SK-N-SH (cell line): ENCODE data around the gene DDX51.

Experiments used
- CTCF ChIP-seq: fragments of 200-600 bp; sonication (generic); IDR thresholded peaks from 2 replicates; pipeline ENCODE4 v1.6.1; 2017; ENCODE audit warnings: antibody characterized with exemption, mild to moderate bottlenecking, moderate library complexity
- JUND ChIP-seq: IDR thresholded peaks from 2 replicates; pipeline ENCODE4 v1.4.0; 2012
- PBX3 ChIP-seq: IDR thresholded peaks from 2 replicates; pipeline ENCODE4; 2012
- POLR2AphosphoS5 ChIP-seq: IDR thresholded peaks from 2 replicates; pipeline ENCODE4 v1.6.1; 2012; ENCODE audit warnings: low read depth, low read length
- RCOR1 ChIP-seq: fragments of 150-350 bp; IDR thresholded peaks from 2 replicates; pipeline ENCODE4 v1.6.1; 2017; ENCODE audit warnings: antibody characterized with exemption, low read length
- REST ChIP-seq: IDR thresholded peaks from 2 replicates; pipeline ENCODE4 v1.6.1; 2012; ENCODE audit warnings: mild to moderate bottlenecking, low read depth, low read length, moderate library complexity
- SIN3A ChIP-seq: IDR thresholded peaks from 2 replicates; pipeline ENCODE4 v1.6.1; 2012; ENCODE audit warnings: low read depth, mild to moderate bottlenecking, low read length, moderate library complexity, borderline replicate concordance

- TF ChIP-seq CTCF (no peak), PBX3 (no peak), POLR2AphosphoS5 (no peak), RCOR1 (no peak), REST (no peak), JUND (no peak), SIN3A (no peak)
These were observed 23.6 kb upstream of the DDX51 start for GRCh38 chr12:132167611-132168310.
